ENCODE measurements around the gene CP. TPM values are rescaled to one million over a fixed set of nuclear protein-coding genes. Genes with fewer than 3 reads are reported as not detected.

The CP gene
- total RNA-seq, 1 experiment from 2014 or later, result 0.52 TPM

GRCh38 chr3:149226776-149227175 is 5.1 kb upstream of the CP start:
- CTCF ChIA-PET, result no interaction called here
- no peak for ATAC-seq
- POLR2A ChIA-PET, result no interaction called here
- no peaks in the 10 kb centered on the region for H3K79me2 ChIP-seq (ENCODE audit: insufficient read depth, low read length)
- H3K9me3 ChIP-seq (ENCODE audit: control insufficient read depth in 1 of 2, insufficient read depth in 1 of 2, low read depth in 1 of 2, low read length in 2 of 2), result no peaks in the 10 kb centered on the region
- TF ChIP-seq TCF7L2 (IDR thresholded peaks at IDR 0.05; ENCODE audit: borderline replicate concordance, extremely low read depth, insufficient read depth, insufficient read length) (no peak), ELF1 (IDR thresholded peaks at IDR 0.05; ENCODE audit: borderline replicate concordance, low read depth) (no peak), FOSL1 (IDR thresholded peaks at IDR 0.05; ENCODE audit: low read depth) (no peak), EZH2 (IDR thresholded peaks at IDR 0.05) (no peak), POLR2A (IDR thresholded peaks at IDR 0.05; ENCODE audit: borderline replicate concordance, extremely low read depth, insufficient read depth, insufficient read length) (no peak)
- TF ChIP-seq, protein P1, sequence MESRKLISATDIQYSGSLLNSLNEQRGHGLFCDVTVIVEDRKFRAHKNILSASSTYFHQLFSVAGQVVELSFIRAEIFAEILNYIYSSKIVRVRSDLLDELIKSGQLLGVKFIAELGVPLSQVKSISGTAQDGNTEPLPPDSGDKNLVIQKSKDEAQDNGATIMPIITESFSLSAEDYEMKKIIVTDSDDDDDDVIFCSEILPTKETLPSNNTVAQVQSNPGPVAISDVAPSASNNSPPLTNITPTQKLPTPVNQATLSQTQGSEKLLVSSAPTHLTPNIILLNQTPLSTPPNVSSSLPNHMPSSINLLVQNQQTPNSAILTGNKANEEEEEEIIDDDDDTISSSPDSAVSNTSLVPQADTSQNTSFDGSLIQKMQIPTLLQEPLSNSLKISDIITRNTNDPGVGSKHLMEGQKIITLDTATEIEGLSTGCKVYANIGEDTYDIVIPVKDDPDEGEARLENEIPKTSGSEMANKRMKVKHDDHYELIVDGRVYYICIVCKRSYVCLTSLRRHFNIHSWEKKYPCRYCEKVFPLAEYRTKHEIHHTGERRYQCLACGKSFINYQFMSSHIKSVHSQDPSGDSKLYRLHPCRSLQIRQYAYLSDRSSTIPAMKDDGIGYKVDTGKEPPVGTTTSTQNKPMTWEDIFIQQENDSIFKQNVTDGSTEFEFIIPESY (IDR thresholded peaks at IDR 0.05; ENCODE audit: extremely low read depth, insufficient replicate concordance, low read length), result no peak
- H3K4me2 ChIP-seq (ENCODE audit: low read length), result no peak overlapping the region
- H3K9ac ChIP-seq (ENCODE audit: low read length), result no peak overlapping the region
- BruUV-seq (replicated peaks), result no TSS peak
- H3K27ac ChIP-seq (ENCODE audit: low read depth, low read length), result no peak overlapping the region
- H3K4me3 ChIP-seq (replicated peaks in 1 of 2; ENCODE audit: low read depth in 1 of 2, low read length in 2 of 2), result no peak overlapping the region
- no peaks in the 10 kb centered on the region for H3K9me2 ChIP-seq (ENCODE audit: insufficient read depth)
- H3K36me3 ChIP-seq (ENCODE audit: control insufficient read depth in 1 of 2, insufficient read depth in 2 of 2, low read length in 2 of 2), result no peaks in the 10 kb centered on the region
- RAD21 ChIA-PET (ENCODE audit: low non-redundant PET in 1 of 2, low total read pairs in 2 of 2, uncharacterized antibody in 2 of 2, unreplicated experiment in 2 of 2), result no interaction called here
- H2AFZ ChIP-seq (ENCODE audit: low read depth, low read length, poor library complexity, severe bottlenecking), result no peak overlapping the region
- H3K27me3 ChIP-seq (ENCODE audit: insufficient read depth, low read length), result no peaks in the 10 kb centered on the region
- no peak for DNase-seq (ENCODE audit: low read depth, low spot score)
- intact Hi-C loops (cut with micrococcal nuclease), result no loop called here
- no peaks in the 10 kb centered on the region for H4K20me1 ChIP-seq (ENCODE audit: insufficient read depth)
- H3K4me1 ChIP-seq (ENCODE audit: control insufficient read depth in 1 of 2, insufficient read depth in 2 of 2, low read length in 2 of 2), result no peaks in the 10 kb centered on the region; a peak in 1 of 4 replicates
